GM12874 (cell line): ENCODE measurements around the gene LRRK1.

Experiments
- CTCF ChIP-seq: IDR thresholded peaks from 2 replicates; pipeline ENCODE4 v1.5.1; 2011; ENCODE audit warnings: low read depth, mild to moderate bottlenecking, control low read depth, low read length, moderate library complexity; ENCODE audit not compliant: insufficient read depth

LRRK1 gene

DNA sequence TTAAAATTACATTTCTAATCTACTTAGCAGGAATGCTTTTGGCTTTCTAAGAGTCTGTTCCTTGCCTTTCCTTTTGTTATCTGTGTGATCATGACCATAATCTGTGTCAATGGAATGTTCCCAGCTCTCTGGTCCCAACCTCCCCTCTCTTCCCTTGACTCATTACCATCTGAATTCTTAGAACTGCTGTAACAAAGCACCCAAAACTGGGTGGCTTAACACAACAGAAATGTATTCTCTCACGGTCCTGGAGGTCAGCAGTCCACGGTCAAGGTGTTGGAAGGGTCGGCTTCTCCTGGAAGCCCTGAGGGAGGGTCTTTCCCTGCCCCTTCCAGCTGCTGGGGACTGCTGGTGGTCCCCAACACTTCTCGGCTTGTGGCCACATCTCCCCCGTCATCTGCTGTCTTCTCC, 81.1 kb downstream of the LRRK1 start:
- TF ChIP-seq CTCF, result no peak

GRCh38 chr15:101001056-101001455, 81.9 kb downstream of the LRRK1 start:
- TF ChIP-seq CTCF, result no peak

GRCh38 chr15:101001796-101002195, 82.6 kb downstream of the LRRK1 start:
- TF ChIP-seq CTCF, result no peak

- TF ChIP-seq CTCF, result no peak
Measured at GRCh38 chr15:101003081-101003480, 83.9 kb downstream of the LRRK1 start.

- no peak for TF ChIP-seq CTCF
Measured at GRCh38 chr15:101003706-101004105, 84.5 kb downstream of the LRRK1 start.

DNA sequence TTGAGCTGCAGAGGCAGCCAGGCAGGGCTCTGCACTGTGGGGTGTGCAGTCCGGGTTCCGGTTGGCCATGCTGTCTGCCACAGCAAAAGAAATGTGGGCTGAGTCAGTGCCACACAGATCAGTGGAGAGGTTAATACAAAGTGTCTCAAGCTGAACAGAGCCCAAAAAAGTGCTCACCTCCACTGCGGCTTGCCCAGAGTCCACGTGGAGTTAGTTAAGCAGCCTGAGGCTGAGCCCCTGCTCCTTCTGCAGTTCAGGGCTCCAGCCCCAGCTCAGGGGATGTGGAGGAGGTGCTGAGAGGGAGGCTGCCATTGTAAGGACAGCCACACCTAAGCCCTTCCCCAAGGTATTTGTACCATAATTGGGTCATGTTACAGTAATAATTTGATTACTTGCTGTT, 85.3 kb downstream of the LRRK1 start:
- TF ChIP-seq CTCF, result no peak

DNA sequence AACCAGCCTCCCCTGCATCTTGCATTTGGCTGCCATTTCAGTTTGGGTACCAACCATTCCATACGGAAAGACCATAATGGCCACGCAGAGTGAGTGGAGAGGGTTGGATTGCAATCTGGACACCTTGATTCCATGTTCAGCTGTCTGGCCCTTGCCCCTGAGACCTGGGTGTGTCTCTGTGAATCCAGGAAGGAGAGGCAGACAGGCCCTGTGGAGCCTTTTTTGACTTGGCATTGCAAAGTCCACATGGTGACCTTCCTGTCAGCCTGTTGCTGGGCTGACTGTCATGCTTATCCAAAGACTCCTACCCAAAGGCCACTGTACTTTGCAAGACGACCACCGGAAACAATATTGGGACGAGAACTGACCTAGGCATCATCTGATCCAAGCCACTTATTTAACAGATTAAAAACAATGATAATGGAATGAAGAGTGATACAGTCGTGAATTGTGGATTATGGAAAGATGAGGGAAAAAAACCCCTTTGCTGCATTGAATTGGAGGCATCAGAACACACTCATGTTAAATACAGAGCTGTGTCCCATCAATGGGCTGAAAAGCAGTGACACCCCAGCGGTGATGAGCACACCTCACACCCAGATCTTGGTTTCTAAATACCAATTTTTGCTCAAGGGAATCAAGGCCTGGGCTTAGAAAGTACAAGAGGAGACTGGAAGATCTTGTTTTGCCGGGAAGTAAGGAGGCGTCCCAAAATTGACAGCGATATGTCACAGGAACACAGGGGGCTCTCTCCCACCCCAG, 86.0 kb downstream of the LRRK1 start:
- TF ChIP-seq CTCF, result no peak
